IPS-15b (cell line): ENCODE data around the gene MYMK.

ENCODE experiments used
- H3K27me3 ChIP-seq: one replicate; pipeline ENCODE4 v1.6.1; 2013; ENCODE audit warnings: low read length; ENCODE audit not compliant: control insufficient read depth, insufficient read depth
- H3K36me3 ChIP-seq: one replicate; pipeline ENCODE4 v1.6.1; 2013; ENCODE audit warnings: low read length; ENCODE audit not compliant: control insufficient read depth, insufficient read depth
- H3K4me1 ChIP-seq: one replicate; pipeline ENCODE4 v1.6.1; 2013; ENCODE audit warnings: mild to moderate bottlenecking, low read length; ENCODE audit not compliant: control insufficient read depth, insufficient read depth
- H3K4me3 ChIP-seq: one replicate; pipeline ENCODE4 v1.5.1; 2013; ENCODE audit warnings: low read depth, low read length
- H3K9ac ChIP-seq: one replicate; pipeline ENCODE4 v1.6.1; 2013; ENCODE audit warnings: low read depth, mild to moderate bottlenecking, low read length
- H3K9me3 ChIP-seq: one replicate; pipeline ENCODE4 v1.6.1; 2013; ENCODE audit warnings: mild to moderate bottlenecking, low read length; ENCODE audit not compliant: control insufficient read depth, insufficient read depth

Gene MYMK

DNA sequence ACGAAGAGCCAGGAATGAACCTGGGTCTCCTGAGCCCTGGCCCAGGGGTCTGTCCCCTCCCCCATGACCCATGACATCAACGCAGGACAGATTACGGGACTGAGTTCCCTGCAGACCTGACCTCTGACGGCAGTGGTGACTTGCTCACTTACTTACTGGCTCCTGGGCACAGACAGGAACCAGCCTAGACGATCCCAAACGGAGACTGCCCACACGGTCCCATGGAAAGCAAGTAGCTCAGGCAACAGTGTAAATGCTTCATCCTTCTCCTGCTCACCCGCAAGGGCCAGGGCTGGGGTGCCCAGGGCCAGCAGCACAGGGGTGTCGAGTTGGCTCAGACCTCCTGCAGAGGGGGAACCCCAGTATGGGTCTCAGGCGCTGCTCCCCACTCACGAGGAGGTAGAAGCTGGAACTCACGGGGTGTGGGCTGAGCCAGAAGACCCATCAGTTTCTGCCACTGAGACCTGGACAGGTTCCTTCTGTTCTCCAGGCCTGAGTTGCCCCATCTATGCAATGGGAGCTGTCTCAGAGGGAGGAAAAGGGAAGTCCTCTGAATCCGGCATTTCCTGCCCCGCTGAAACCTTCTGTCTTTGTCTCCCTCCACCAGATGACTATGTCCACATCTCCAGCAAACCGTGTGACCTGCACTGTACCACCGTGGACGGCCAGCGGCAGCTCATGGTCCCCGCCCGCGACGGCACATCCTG is 15.4 kb upstream of the MYMK start:
- H3K9me3 ChIP-seq: no peaks in the 10 kb centered on the region

GRCh38 chr9:133538851-133539833 is 14.4 kb upstream of the MYMK start:
- H3K27me3 ChIP-seq: peaks cover 3% of the 10 kb centered on the region
- H3K4me3 ChIP-seq: no peak overlapping the region
- H3K9ac ChIP-seq: no peak overlapping the region
- H3K9me3 ChIP-seq: no peaks in the 10 kb centered on the region
- no peaks in the 10 kb centered on the region for H3K4me1 ChIP-seq
- no peaks in the 10 kb centered on the region for H3K36me3 ChIP-seq

More for the DNA sequence above, 15.4 kb upstream of the MYMK start:
- Histone ChIP-seq H3K36me3 (no peaks in the 10 kb centered on the region), H3K9ac (no peak overlapping the region), H3K27me3 (peaks cover 3% of the 10 kb centered on the region), H3K4me3 (no peak overlapping the region), H3K4me1 (no peaks in the 10 kb centered on the region)

DNA sequence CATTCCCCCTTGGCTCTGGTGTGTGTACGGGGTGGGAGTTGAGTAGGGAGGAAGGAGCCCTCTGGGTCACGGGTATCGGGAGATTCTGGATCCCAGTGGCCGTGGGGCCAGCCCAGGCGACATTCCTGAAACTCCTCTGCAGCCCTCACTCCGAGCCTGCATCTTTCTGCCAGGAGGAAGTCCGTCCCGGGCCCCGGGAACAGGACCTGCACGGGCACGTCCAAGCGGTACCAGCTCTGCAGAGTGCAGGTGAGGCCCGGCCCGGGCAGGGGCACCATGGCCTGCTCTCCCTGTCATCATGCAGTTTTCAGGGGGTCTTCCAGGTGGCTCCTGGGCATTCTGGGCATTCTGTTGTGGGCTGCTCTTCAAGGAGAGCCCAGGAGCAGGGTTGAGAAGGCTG is 13.4 kb upstream of the MYMK start:
- H3K36me3 ChIP-seq: no peaks in the 10 kb centered on the region
- no peaks in the 10 kb centered on the region for H3K4me1 ChIP-seq
- H3K9ac ChIP-seq: no peak overlapping the region
- H3K4me3 ChIP-seq: no peak overlapping the region
- H3K27me3 ChIP-seq: peaks cover 3% of the 10 kb centered on the region
- H3K9me3 ChIP-seq: no peaks in the 10 kb centered on the region

GRCh38 chr9:133537257-133537656 is 12.5 kb upstream of the MYMK start:
- no peak overlapping the region for H3K4me3 ChIP-seq
- no peaks in the 10 kb centered on the region for H3K4me1 ChIP-seq
- no peak overlapping the region for H3K9ac ChIP-seq
- peaks cover 3% of the 10 kb centered on the region for H3K27me3 ChIP-seq
- H3K9me3 ChIP-seq: no peaks in the 10 kb centered on the region
- H3K36me3 ChIP-seq: no peaks in the 10 kb centered on the region

GRCh38 chr9:133536536-133536935 is 11.8 kb upstream of the MYMK start:
- no peaks in the 10 kb centered on the region for H3K36me3 ChIP-seq
- peaks cover 3% of the 10 kb centered on the region for H3K27me3 ChIP-seq
- H3K9ac ChIP-seq: no peak overlapping the region
- no peaks in the 10 kb centered on the region for H3K9me3 ChIP-seq
- no peak overlapping the region for H3K4me3 ChIP-seq
- no peaks in the 10 kb centered on the region for H3K4me1 ChIP-seq

- Histone ChIP-seq H3K27me3 (peaks cover 3% of the 10 kb centered on the region), H3K4me1 (no peaks in the 10 kb centered on the region), H3K4me3 (no peak overlapping the region), H3K9ac (no peak overlapping the region), H3K9me3 (no peaks in the 10 kb centered on the region), H3K36me3 (no peaks in the 10 kb centered on the region)
Measured at GRCh38 chr9:133536080-133536479, 11.3 kb upstream of the MYMK start.

GRCh38 chr9:133535306-133535877 is 10.6 kb upstream of the MYMK start:
- Histone ChIP-seq H3K9me3 (no peaks in the 10 kb centered on the region), H3K27me3 (peaks cover 3% of the 10 kb centered on the region), H3K36me3 (no peaks in the 10 kb centered on the region), H3K9ac (no peak overlapping the region), H3K4me3 (no peak overlapping the region), H3K4me1 (no peaks in the 10 kb centered on the region)

- Histone ChIP-seq H3K27me3 (peaks cover 3% of the 10 kb centered on the region), H3K4me1 (no peaks in the 10 kb centered on the region), H3K9ac (no peak within 1 kb of the TSS), H3K4me3 (no peak within 1 kb of the TSS), H3K36me3 (no peaks in the 10 kb centered on the region), H3K9me3 (no peaks in the 10 kb centered on the region)
Measured at GRCh38 chr9:133534346-133535291, 9.9 kb upstream of the MYMK start, which contains the start of gene ADAMTSL2. ADAMTSL2 (plus strand) TSS chr9:133534704; CDS start chr9:133536713, 2,009 bp downstream.

GRCh38 chr9:133533857-133534256 is 9.1 kb upstream of the MYMK start:
- Histone ChIP-seq H3K4me3 (no peak overlapping the region), H3K27me3 (peaks cover 3% of the 10 kb centered on the region), H3K9me3 (no peaks in the 10 kb centered on the region), H3K9ac (no peak overlapping the region), H3K36me3 (no peaks in the 10 kb centered on the region), H3K4me1 (no peaks in the 10 kb centered on the region)

DNA sequence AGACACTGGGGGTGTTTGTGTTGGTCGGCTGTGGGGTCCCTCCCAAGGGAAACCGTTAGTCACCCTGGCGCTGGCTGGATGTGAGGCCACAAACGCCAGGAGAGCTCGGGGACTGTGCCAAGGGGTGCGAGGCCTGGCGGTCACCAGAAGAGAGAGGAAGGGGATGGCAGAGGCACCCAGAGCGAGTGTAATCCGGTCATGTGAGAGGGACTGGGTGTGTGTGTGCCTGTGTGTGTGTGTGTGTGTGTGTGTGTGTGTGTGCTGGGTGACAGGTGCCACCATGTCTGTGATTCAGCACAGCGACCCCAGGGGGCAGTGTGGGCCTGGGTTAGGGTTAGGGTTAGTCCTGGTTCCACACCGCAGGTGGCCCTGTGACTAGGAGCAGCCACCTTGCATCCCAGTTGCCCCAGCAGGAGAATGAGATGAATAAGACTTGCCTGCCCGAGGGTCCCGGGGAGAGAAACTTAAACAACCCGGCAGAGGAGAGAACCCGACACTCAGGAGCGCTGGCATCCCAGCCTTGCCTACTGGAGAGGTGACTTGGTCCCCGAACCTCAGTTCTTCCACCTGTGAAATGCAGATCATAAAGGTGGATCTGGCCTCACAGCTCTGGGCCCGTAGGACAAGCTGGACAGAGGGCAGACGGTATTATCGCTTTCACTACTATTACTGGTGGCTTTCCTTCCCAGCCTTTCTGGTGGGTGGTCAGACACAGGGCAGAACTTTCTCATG is 8.3 kb upstream of the MYMK start:
- H3K9me3 ChIP-seq: no peaks in the 10 kb centered on the region
- H3K36me3 ChIP-seq: no peaks in the 10 kb centered on the region
- no peak overlapping the region for H3K4me3 ChIP-seq
- peaks cover 3% of the 10 kb centered on the region for H3K27me3 ChIP-seq
- no peak overlapping the region for H3K9ac ChIP-seq
- H3K4me1 ChIP-seq: no peaks in the 10 kb centered on the region
